PC-3 (cell line): ENCODE data around the gene GNB5.

ENCODE experiments used
- CTCF ChIP-seq: fragments of 300-600 bp; sonication (generic); conservative IDR thresholded peaks from 2 replicates; pipeline ENCODE4 v1.5.1; 2017; ENCODE audit warnings: antibody characterized with exemption, low read depth, mild to moderate bottlenecking, low read length
- EZH2 ChIP-seq: fragments of 300-600 bp; sonication (generic); IDR thresholded peaks from one replicate; pipeline ENCODE4 v1.6.1; 2017; ENCODE audit warnings: antibody characterized with exemption, mild to moderate bottlenecking, low read length; ENCODE audit not compliant: unreplicated experiment

- TF ChIP-seq CTCF (no peak), EZH2 (no peak)
Observed at GRCh38 chr15:52132066-52132465, 59.1 kb downstream of the GNB5 start.
